Stimulated activated CD4-positive, alpha-beta T cell treated with anti-CD3 and anti-CD28 coated beads, Interleukin-15, amount 100 ng/mL, for 48 hours (primary cell): ENCODE results near the gene CELSR2.

ENCODE experiments used
- DNase-seq, 2 donors: peaks; one replicate each; pipeline ENCODE4 v3.0.0-alpha.2; 2020; ENCODE audit warnings: low read depth in 2 of 2

CELSR2 gene

GRCh38 chr1:109231066-109231465 is 18.3 kb upstream of the CELSR2 start:
- no peak for DNase-seq

GRCh38 chr1:109235137-109235536 is 14.2 kb upstream of the CELSR2 start:
- DNase-seq, result no peak

- no peak for DNase-seq
Measured at GRCh38 chr1:109237512-109237911, 11.8 kb upstream of the CELSR2 start.

- DNase-seq, result no peak
Measured at GRCh38 chr1:109238382-109238781, 11.0 kb upstream of the CELSR2 start.

GRCh38 chr1:109239047-109239408 is 10.3 kb upstream of the CELSR2 start:
- DNase-seq, result no peak

- DNase-seq, result no peak
Measured at GRCh38 chr1:109239409-109240068, 9.8 kb upstream of the CELSR2 start.

GRCh38 chr1:109240158-109241152 is 8.9 kb upstream of the CELSR2 start:
- DNase-seq, result no peak

- DNase-seq, result no peak
Measured at GRCh38 chr1:109241344-109241743, 8.0 kb upstream of the CELSR2 start.

GRCh38 chr1:109241841-109242345 is 7.4 kb upstream of the CELSR2 start:
- no peak for DNase-seq

GRCh38 chr1:109242387-109242786 is 7.0 kb upstream of the CELSR2 start:
- DNase-seq, result no peak

- DNase-seq, result no peak
Measured at GRCh38 chr1:109243221-109243620, 6.1 kb upstream of the CELSR2 start.

- no peak for DNase-seq
Measured at GRCh38 chr1:109243860-109244552, 5.3 kb upstream of the CELSR2 start.

- DNase-seq, result no peak
Measured at GRCh38 chr1:109246141-109246551, 3.2 kb upstream of the CELSR2 start.

- DNase-seq, result no peak
Measured at GRCh38 chr1:109247401-109248365, 1.7 kb upstream of the CELSR2 start.

GRCh38 chr1:109248444-109248796 is 919 bp upstream of the CELSR2 start:
- DNase-seq, result no peak

- DNase-seq, result no peak
Measured at GRCh38 chr1:109249654-109250401, 489 bp downstream of the CELSR2 start.

- no peak for DNase-seq
Measured at GRCh38 chr1:109250454-109251276, 1.3 kb downstream of the CELSR2 start.

- DNase-seq, result no peak
Measured at GRCh38 chr1:109251277-109252166, 2.2 kb downstream of the CELSR2 start.
